ENCODE measurements around the gene EXOC6.
A peak's percentile ranks its signal among the peaks of the same experiment; 100 is the strongest.

EXOC6 gene

DNA sequence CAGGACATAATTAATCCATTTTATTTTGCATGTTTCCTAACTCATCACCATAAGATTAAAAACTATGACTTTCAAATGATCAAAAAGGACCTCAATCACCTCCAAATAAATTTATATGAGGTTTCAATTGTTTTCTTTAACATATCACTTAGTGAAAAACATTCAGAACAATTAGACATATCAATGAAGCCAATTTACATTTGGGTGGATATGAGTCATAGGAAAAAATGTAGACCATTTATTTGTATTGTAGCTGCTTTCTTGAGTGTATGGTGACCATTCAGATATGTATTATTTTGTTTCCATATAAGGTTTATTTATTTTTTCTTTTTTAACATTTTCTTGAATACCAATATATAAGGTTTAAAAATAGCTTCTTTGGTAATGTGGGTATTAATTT, 13.3 kb upstream of the EXOC6 start:
- DNase-seq, result no peak

GRCh38 chr10:92837456-92837855, 10.9 kb upstream of the EXOC6 start:
- DNase-seq, result no peak

DNA sequence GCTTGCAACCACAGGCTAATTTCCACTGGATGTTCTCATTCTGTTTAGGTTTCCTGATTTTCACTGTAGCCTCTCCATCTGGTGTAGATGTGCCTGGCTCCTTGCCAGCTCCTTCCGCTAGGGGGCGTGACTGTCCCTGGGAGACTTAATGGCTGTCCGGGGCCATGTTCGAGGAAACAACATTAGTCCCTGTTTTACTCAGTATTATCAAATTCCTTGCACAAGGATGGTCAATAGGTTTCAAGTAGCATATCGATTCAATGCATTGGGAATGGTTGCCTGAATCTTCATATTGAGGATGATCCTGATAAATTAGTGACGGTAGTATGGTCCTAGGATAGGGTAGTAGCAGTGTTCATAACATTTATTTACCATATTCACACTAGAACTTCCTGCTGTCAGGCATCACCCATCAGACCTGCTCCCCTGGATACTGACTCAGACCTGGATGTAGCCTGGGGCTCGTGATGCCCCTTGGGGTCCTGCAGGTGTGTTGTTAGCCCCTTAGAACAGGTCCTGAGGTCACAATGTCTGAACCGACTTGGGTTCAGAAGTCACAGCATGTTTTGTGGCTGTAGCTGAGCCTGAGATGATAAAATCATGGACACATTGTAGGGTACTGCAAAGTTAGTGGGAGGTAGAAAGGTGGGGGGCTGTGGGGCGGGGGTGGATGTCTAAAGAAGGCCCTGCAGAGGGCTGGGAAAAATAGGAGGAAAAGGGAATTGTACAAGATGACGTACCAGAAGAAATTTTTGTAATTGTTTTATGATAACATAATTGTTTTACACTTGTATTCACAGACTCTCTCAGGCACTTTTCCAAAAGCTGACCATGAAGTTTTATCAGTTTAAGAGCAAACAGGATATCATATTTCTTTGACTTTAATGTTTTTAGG, 8.9 kb upstream of the EXOC6 start:
- DNase-seq, result peak; percentile 1

DNA sequence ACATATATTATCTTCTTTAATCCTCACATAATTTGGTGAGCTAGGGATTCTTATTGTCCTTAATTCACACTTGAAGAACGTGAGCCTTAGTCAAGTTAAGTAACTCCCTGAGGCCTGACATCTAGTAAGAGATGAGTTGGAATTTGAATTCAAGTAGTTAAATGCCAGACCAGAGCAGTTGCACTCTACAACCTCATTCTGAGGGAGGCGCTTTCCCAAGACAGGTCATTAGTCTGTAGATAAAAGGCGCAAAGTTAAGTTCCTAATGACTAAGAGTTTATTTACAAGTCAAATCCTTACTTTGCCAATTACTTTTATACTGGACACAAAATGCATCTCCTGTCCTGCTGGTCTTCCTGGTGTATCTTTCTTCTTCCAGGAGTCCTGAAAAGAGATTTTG, 3.6 kb upstream of the EXOC6 start:
- no peak for DNase-seq

- DNase-seq, result no peak
Observed at GRCh38 chr10:92845921-92846320, 2.4 kb upstream of the EXOC6 start.

GRCh38 chr10:92846344-92846743, 2.0 kb upstream of the EXOC6 start:
- no peak for DNase-seq

- no peak for DNase-seq
Observed at GRCh38 chr10:92846854-92847201, 1.5 kb upstream of the EXOC6 start.

DNA sequence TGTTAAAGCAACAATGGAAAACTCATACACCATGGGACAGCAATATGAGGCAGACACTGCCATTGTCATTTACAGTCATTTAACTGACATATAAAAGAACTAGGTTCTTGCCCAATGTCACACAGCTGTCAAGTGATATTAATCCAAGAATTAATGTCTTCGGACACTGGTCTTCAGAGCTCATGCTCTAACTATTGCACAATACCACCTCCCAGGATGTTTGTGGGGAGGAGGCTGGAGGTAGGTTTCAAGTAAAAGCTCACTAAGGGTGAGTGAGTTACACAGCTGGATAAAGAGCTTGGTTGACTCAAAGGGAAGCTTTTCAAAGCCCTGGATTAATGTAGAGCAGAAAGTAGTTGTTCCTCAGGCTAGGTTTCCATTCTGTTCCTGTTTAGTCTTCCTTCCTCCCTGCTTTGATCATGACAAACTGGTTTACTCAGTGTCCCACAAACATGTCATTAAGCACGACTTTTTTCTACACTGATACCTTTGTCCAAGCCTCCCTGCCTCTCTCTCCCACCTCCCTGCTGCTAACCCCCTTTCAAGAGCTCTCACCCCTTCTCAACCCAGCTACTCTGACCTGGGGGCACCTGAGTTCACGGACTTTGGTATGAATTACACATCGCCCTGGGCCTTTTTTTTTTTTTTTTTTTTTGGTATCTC, 987 bp upstream of the EXOC6 start:
- DNase-seq, result no peak

- DNase-seq, result no peak
Observed at GRCh38 chr10:92848037-92848440, 281 bp upstream of the EXOC6 start.

GRCh38 chr10:92849234-92849525, 860 bp downstream of the EXOC6 start:
- DNase-seq, result no peak

- no peak for DNase-seq
Observed at GRCh38 chr10:92849576-92850090, 1.3 kb downstream of the EXOC6 start.

- no peak for DNase-seq
Observed at GRCh38 chr10:92850185-92850584, 1.9 kb downstream of the EXOC6 start.

DNA sequence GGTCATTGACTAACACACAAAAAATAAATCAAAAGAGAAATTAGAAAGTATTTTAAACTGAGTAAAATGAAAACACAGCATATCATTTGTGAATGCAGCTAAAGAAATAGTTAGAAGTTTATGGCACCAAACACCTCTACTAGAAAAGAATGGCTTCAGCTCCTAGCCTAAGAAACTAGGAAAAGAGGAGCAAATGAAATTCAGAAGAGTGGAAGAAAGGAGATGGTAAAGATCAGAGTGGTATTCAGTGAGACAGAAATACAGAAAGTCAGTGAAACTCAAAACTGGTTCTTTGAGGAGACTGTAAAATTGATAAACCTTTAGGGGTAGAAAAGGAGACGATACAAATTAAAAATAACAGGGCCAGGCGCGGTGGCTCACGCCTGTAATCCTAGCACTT, 2.7 kb downstream of the EXOC6 start:
- no peak for DNase-seq

DNA sequence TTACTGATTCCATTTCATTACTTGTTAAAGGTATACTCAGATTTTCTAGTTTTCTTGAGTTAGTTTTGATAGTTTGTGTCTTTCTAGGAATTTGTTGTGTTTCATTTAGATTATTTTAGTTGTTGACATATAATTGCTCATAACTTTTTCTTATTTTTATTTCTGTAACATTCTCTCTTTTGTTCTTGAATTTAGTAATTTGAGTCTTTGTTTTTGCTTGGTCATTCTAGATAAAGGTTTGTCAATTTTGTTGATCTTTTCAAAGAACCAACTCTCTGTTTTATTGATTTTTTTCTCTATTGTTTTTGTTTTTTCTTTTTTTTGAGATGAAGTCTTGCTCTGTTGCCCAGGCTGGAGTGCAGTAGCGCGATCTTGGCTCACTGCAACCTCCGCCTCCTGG, 7.2 kb downstream of the EXOC6 start:
- no peak for DNase-seq

- DNase-seq, result no peak
Observed at GRCh38 chr10:92857904-92858514, 9.7 kb downstream of the EXOC6 start.

GRCh38 chr10:92867235-92867634, 18.9 kb downstream of the EXOC6 start:
- no peak for DNase-seq

DNA sequence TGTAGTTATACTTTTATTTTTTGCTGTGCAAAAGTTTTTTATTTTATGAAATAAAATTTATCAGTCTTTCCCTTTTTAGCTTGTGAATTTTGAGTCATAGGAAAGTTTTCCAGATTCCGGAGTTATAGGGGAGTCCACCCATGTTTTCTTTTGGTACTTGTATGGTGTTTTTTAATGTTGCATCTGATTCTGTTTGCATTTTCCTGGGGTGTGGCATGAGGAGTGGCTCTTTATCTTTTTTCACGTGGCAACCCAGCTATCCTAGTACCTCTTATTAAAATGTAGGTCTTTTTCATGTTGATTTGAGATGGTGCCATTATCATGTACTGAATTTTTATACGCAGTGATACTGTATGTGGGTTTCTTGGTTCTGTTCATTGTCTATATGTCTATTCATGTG, 19.7 kb downstream of the EXOC6 start:
- no peak for DNase-seq

- DNase-seq, result no peak
Observed at GRCh38 chr10:92868557-92868956, 20.2 kb downstream of the EXOC6 start.

- DNase-seq, result no peak
Observed at GRCh38 chr10:92873029-92873428, 24.7 kb downstream of the EXOC6 start.

DNA sequence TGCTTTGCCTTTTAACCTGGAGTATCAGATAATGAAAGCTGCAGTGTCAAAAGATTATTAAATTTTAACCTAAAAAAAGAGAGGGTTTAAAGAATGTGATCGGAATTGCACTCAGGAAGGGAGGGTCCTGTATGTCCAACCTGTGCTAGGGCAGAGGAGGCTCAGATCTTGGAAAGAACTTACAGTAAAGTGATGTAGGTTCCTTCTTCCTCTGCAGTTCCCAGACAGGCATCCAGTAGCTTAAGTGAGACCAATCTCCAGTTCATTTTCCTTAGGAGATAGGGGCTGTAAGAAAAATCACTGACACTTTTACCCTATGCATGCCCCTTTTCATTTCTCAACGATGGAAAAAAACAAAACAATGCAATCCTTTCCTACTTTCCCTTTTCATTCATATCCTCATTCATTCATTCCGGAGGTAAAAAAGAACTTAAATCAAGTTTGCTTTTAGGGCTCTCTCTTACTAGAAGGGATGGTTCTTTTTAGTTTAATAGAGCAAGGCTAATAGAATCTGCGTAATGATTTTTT, 28.3 kb downstream of the EXOC6 start:
- no peak for DNase-seq

DNA sequence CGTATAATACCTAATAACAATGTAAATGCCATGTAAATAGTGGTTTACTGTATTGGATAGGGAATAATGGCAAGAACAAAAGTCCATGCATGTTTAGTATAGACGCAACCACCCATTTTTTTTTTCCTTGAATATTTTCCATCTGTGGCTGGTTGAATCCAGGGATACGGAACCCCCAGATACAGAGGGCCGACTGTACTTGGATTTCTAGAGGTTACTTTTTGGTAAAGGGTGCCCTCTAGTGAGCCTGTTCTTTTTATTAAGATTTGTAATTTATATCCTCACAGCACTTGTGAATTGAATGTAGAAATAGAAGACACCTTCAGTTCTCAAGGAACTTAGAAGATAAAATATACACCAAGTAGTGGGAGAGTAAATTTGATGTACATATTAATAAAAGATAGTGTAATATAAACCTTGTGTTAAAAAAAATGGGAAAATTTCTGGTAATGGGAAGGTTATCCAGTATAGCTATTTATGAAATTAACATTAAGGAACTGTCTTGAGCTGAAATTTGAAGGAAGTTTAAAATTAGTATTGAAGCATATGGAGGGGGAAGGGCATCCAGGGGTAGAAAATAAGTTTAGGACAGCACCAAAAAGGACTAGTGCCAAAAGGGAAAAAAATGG, 32.0 kb downstream of the EXOC6 start:
- DNase-seq, result peak; percentile 11

DNA sequence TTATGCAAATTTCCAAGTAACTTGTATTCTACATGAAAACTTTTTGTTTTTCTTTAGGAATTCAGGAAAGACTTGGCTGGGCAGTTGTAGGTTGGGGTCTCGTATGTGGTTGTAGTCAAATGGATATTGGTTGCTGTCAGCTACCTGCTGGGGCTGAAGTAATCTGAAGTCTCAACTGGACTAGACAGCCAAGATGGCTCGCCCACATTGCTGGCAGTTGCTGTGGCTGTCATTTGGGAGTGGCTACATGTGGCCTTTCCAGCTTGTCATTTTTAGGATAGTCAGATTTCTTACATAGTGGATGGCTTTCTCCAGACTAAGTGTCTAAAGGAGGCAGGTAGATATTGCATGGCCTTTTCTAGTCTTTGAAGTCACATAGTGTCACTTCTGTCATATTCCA, 32.6 kb downstream of the EXOC6 start:
- DNase-seq, result no peak

DNA sequence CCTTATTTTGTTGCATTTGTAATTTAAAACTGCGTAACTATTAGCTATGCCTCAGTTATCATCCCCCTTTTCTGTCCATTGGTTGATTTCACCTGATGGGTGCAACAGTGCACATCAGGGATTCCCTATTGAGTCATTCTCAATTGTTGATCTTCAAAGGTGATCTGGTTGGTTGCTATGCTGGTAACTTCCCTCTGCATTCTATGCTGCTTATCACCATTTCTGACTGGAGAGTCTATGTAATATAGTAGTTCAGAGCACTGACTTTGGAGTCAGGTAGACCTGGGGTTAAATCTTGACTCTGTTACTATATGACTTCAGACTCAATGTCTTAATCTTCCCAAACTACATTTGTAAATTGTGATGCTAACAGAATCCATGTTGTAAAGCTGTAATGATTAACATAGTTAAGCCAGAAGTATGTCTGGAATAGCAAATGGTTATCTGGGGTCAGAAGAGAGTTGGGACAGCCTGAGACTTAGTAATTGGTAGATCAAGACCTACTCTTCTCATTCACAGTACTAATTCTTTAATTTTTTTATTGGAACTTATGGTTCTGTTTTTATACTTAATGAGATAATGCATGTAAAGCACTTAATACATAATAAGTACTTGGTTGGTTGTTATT, 38.1 kb downstream of the EXOC6 start:
- DNase-seq, result no peak
